HG03378 (cell line): Measurements from ENCODE around the gene ZBTB2.
"Not testable (repeated sequence)": the region's sequence is repeated elsewhere in the genome, so short reads cannot be mapped to it uniquely, and the experiment has no call there.

Source experiments
- ATAC-seq: cut with Tn5 transposase; IDR thresholded peaks from one replicate; pipeline ENCODE4 v1.9.1; 2021; ENCODE audit warnings: mild to moderate bottlenecking, moderate library complexity; ENCODE audit not compliant: unreplicated experiment

ZBTB2 gene

DNA sequence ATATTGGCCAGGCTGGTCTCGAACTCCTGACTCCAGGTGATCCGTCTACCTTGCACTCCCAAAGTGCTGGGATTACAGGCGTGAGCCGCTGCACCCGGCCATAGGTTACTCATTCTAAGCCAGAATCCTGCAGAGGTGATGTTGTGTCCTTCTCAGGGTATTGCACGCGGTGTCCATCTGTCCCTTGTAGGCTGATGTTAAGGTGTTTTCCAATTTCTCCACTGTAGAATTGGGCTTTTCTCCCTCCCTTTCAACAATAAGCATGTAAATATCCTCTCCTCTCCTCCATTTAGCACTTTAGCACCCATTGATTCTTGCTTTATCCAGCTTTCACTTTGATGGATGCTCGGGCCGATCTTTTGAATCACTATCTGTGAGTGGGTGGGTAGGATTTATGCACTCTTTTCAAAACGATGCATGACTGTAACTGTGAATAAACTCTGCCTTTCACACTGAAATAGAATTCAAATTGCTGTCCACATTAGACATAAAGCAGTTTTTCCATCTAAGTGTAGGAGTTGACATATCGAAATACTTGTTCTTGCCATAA lies 52.6 kb downstream of the ZBTB2 start:
- no peak for ATAC-seq

DNA sequence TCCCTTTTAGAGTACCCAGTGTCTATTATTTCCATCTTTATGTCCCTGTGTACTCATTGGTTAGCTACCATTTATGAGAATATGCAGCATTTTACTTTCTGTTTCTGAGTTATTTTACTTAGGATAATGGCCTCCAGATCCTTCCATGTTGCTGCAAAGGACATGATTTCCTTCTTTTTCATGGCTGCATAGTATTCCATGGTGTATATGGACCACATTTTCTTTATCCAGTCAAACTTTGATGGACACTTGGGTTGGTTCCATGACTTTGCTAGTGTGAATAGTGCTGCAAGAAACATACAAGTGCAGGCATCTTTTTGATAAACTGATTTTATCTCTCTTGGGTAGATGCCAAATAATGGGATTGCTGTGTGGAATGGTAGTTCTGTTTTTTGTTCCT lies 55.4 kb downstream of the ZBTB2 start:
- ATAC-seq = no peak

GRCh38 chr6:151330130-151330696 lies 61.1 kb downstream of the ZBTB2 start:
- ATAC-seq = no peak

- no peak for ATAC-seq
These were observed 64.3 kb downstream of the ZBTB2 start for GRCh38 chr6:151327101-151327500.

DNA sequence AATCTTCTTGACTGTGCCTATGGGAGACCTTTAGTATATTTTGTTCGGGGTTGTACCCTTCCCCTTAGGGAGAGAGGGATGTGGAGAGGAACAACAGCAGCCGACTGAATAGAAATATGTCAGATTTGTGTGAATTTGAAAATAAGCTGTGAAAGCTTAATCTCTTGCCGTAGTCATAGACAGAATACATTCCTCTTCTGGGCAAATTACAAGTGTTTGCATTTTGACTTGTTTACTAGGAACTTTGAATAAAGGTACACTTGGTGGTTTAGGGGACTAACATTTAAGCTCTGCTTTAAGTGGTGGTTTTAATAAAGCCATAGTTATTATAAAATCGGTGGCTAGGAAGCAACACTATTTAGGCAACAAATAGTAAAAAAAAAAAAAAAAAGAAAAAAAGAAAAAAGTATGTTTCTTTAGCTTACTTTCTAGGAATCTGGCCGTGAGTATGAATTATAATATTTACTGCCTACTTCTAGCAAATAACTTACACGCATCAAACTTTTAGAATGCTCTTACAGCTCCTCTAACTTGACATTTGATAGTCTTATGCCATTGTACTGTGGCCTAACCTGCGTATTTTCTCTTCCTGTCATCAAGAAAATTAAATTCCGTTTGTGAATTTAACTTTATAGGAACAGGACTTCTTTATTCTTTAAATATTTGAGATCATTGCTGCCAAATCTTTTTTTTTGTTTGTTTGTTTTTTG lies 65.1 kb downstream of the ZBTB2 start:
- no peak for ATAC-seq

- no peak for ATAC-seq
These were observed 66.0 kb downstream of the ZBTB2 start for GRCh38 chr6:151325075-151326050.

GRCh38 chr6:151324488-151324825 lies 66.9 kb downstream of the ZBTB2 start:
- ATAC-seq = no peak

GRCh38 chr6:151323791-151324487 lies 67.4 kb downstream of the ZBTB2 start:
- ATAC-seq = no peak

- no peak for ATAC-seq
These were observed 68.8 kb downstream of the ZBTB2 start for GRCh38 chr6:151322570-151322969.

- ATAC-seq = no peak
These were observed 69.9 kb downstream of the ZBTB2 start for GRCh38 chr6:151321438-151321837.

DNA sequence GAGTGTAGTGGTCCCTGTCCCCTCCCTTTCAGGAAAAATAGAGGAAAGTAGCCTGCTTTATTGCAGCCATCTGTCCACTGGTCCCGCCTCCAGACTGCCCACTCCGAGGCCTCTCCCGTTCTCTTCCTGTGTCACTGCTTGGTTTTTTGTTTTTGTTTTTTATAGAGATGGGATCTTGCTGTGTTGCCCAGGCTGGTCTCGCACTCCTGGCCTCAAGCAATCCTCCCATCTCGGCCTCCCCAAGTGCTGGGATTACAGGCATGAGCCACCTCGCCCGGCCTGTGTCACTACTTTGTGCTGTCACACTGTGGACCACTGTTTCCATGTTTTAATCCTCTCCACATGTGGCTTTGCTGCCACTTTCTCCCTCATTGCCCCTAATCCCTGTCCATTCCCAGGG lies 71.2 kb downstream of the ZBTB2 start:
- no peak for ATAC-seq

DNA sequence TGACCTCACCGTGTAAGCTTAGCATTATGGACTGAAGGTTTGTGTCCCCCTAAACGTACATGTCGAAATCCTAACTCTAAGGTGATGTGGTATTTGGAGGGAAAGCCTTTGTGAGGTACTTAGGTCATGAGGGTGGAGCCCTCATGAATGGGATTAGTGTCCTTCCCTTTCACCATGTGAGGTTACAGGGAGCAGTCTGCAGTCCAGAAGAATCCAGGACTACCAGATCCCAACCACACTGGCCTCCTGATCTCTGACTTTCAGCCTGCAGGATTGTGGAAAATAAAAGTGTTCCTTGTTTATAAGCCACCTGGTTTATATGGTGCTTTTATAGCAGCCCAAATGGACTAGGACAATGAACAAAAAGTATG lies 73.4 kb downstream of the ZBTB2 start:
- ATAC-seq = no peak

GRCh38 chr6:151317103-151317994 lies 74.0 kb downstream of the ZBTB2 start:
- ATAC-seq = no peak

GRCh38 chr6:151315661-151316060 lies 75.7 kb downstream of the ZBTB2 start:
- ATAC-seq = not testable (repeated sequence)
